HepG2 (cell line): ENCODE data around the gene SBNO1. TPM values are rescaled to one million over a fixed set of nuclear protein-coding genes. Genes with fewer than 3 reads are reported as not detected.
A peak's percentile ranks its signal among the peaks of the same experiment; 100 is the strongest.

Experiments used
- ATAC-seq: fragments of 200-7000 bp; cut with Tn5 transposase; 3 replicates; pipeline ENCODE4 v1.9.1; 2020; ENCODE audit warnings: mild to moderate bottlenecking, moderate library complexity
- BruUV-seq: library from RNA; stranded (reverse); fragments of 400-500 nt; replicated peaks from 2 replicates; lab custom pipeline; 2021; lab: Mats Ljungman, UMichigan
- CTCF ChIA-PET: fragments of 300-600 bp; formaldehyde crosslinking; extraction: SDS; loops from one replicate; lab custom pipeline; 2021; ENCODE audit warnings: low total read pairs, inconsistent platforms, low intra/inter-chr PET ratio; lab: Yijun Ruan, JAX
- POLR2A ChIA-PET: fragments of 350-600 bp; sonication (Branson Sonifier 250); formaldehyde crosslinking; loops from one replicate; lab custom pipeline; 2020; ENCODE audit warnings: antibody characterized with exemption, inconsistent platforms; lab: Yijun Ruan, JAX
- DNase-seq: peaks from one replicate; pipeline ENCODE4 v3.0.0-alpha.2; 2015; ENCODE audit warnings: low spot score
- FAIRE-seq: peaks from 3 replicates; lab custom pipeline; 2011; peaks lifted over from hg19 to GRCh38; lab: Jason Lieb, UNC
- H2AFZ ChIP-seq: one replicate; pipeline ENCODE4 v1.6.1; 2011; ENCODE audit warnings: low read length, inconsistent platforms
- H3K27ac ChIP-seq: fragments of 300-600 bp; 3 replicates; pipeline ENCODE4 v1.8.0; 2011; ENCODE audit warnings: mixed run types, mild to moderate bottlenecking, mixed read lengths, low read length, inconsistent platforms; ENCODE audit not compliant: insufficient read depth; ENCODE audit errors: extremely low read length
- H3K27me3 ChIP-seq, 2 experiments: fragments of 200-600 bp in 1 of 2; 2 replicates in 1 of 2; 3 replicates in 1 of 2; pipeline versions ENCODE4 v1.6.0 to v1.8.0; 2011; ENCODE audit warnings: low read length in 2 of 2, mild to moderate bottlenecking in 2 of 2, moderate library complexity in 2 of 2, inconsistent platforms in 1 of 2; ENCODE audit not compliant: insufficient read depth in 2 of 2, control insufficient read depth in 1 of 2
- H3K36me3 ChIP-seq, 2 experiments: fragments of 200-600 bp in 1 of 2; replicated peaks in 1 of 2; 2 replicates in 1 of 2; 3 replicates in 1 of 2; pipeline versions ENCODE4 v1.5.1 to v1.8.0; 2011; ENCODE audit warnings: low read length in 2 of 2, inconsistent platforms in 1 of 2; ENCODE audit not compliant: insufficient read depth in 2 of 2, control insufficient read depth in 1 of 2
- H3K4me1 ChIP-seq: 2 replicates; pipeline ENCODE4 v1.5.1; 2012; ENCODE audit warnings: low read length, inconsistent platforms; ENCODE audit not compliant: insufficient read depth
- H3K4me2 ChIP-seq: 2 replicates; pipeline ENCODE4 v1.6.0; 2011; ENCODE audit warnings: low read depth, low read length, inconsistent platforms
- H3K4me3 ChIP-seq, 3 experiments: fragments of 200-600 bp in 1 of 3; sonication (generic), shearing (Covaris generic) in 1 of 3; replicated peaks in 1 of 3; 2 replicates each; pipeline ENCODE4 v1.5.1; 2011 to 2016; ENCODE audit warnings: low read length in 3 of 3, inconsistent platforms in 2 of 3, low read depth in 2 of 3, mild to moderate bottlenecking in 2 of 3, control low read depth in 1 of 3, mixed read lengths in 1 of 3; ENCODE audit not compliant: insufficient read depth in 1 of 3
- H3K79me2 ChIP-seq: one replicate; pipeline ENCODE4 v1.6.1; 2011; ENCODE audit warnings: low read length, inconsistent platforms; ENCODE audit not compliant: insufficient read depth
- H3K9ac ChIP-seq: 2 replicates; pipeline ENCODE4 v1.6.0; 2011; ENCODE audit warnings: mild to moderate bottlenecking, low read depth, low read length, inconsistent platforms; ENCODE audit not compliant: insufficient read depth
- H3K9me3 ChIP-seq: 2 replicates; pipeline ENCODE4 v1.5.1; 2012; ENCODE audit warnings: mild to moderate bottlenecking, low read length
- H4K20me1 ChIP-seq: 2 replicates; pipeline ENCODE4 v1.6.0; 2011; ENCODE audit warnings: inconsistent platforms, mild to moderate bottlenecking, low read length, moderate library complexity; ENCODE audit not compliant: insufficient read depth
- ARID4A ChIP-seq: sonication (generic); formaldehyde crosslinking; IDR thresholded peaks from 2 replicates; pipeline ENCODE4 v1.5.0; 2020; ENCODE audit warnings: mild to moderate bottlenecking, missing genetic modification reagents, borderline replicate concordance
- CREB3 ChIP-seq: sonication (generic); formaldehyde crosslinking; IDR thresholded peaks from 2 replicates; pipeline ENCODE4 v1.5.0; 2020; ENCODE audit warnings: missing genetic modification reagents
- DBP ChIP-seq: sonication (generic); formaldehyde crosslinking; IDR thresholded peaks from 2 replicates; pipeline ENCODE4 v1.4.0; 2020; ENCODE audit warnings: missing genetic modification reagents; ENCODE audit errors: not compliant biosample characterization
- FOXO1 ChIP-seq: sonication (generic); formaldehyde crosslinking; IDR thresholded peaks from 2 replicates; pipeline ENCODE4 v1.4.0; 2020; ENCODE audit warnings: missing genetic modification reagents
- HINFP ChIP-seq: sonication (generic); formaldehyde crosslinking; IDR thresholded peaks from 2 replicates; pipeline ENCODE4 v1.4.0; 2020; ENCODE audit warnings: low read depth, mild to moderate bottlenecking, missing genetic modification reagents
- MEIS2 ChIP-seq: sonication (generic); formaldehyde crosslinking; IDR thresholded peaks from 2 replicates; pipeline ENCODE4 v1.9.0; 2021; ENCODE audit warnings: mild to moderate bottlenecking, missing genetic modification reagents
- PCBP1 ChIP-seq: fragments of 200-400 bp; formaldehyde crosslinking; IDR thresholded peaks from 2 replicates; pipeline ENCODE4 v1.6.1; 2017; ENCODE audit warnings: mild to moderate bottlenecking, low read depth, low read length, borderline replicate concordance
- RBFOX2 ChIP-seq: fragments of 200-400 bp; formaldehyde crosslinking; IDR thresholded peaks from 2 replicates; pipeline ENCODE4 v1.6.1; 2017; ENCODE audit warnings: low read depth, mild to moderate bottlenecking, low read length
- SAP130 ChIP-seq: IDR thresholded peaks from 2 replicates; pipeline ENCODE4 v1.6.1; 2016; ENCODE audit warnings: low read depth
- ZNF383 ChIP-seq: sonication (generic); formaldehyde crosslinking; IDR thresholded peaks from 2 replicates; pipeline ENCODE4 v1.4.0; 2020; ENCODE audit warnings: missing genetic modification reagents, mild to moderate bottlenecking, borderline replicate concordance
- ZNF431 ChIP-seq: sonication (generic); formaldehyde crosslinking; IDR thresholded peaks from 2 replicates; pipeline ENCODE4 v1.9.0; 2022; ENCODE audit warnings: missing genetic modification reagents, low read depth, mild to moderate bottlenecking, borderline replicate concordance
- ZNF441 ChIP-seq: sonication (generic); formaldehyde crosslinking; IDR thresholded peaks from 2 replicates; pipeline ENCODE4 v1.7.0; 2021; ENCODE audit warnings: missing genetic modification reagents, borderline replicate concordance
- ZNF598 ChIP-seq: sonication (generic); formaldehyde crosslinking; IDR thresholded peaks from 2 replicates; pipeline ENCODE4 v1.5.1; 2020; ENCODE audit warnings: mild to moderate bottlenecking, missing genetic modification reagents, borderline replicate concordance
- ZSCAN25 ChIP-seq: sonication (generic); formaldehyde crosslinking; IDR thresholded peaks from 2 replicates; pipeline ENCODE4 v1.8.0; 2022; ENCODE audit warnings: mild to moderate bottlenecking, missing genetic modification reagents
- WGBS: methylation state at CpG from one replicate; pipeline ENCODE4 v1.1.6; 2017; ENCODE audit warnings: low lambda C conversion rate; 5-methylcytosine and 5-hydroxymethylcytosine counted together
- in situ Hi-C: cut with HindIII; loops from 2 replicates; pipeline ENCODE4 v1.10.0; 2017; ENCODE audit warnings: low pct_unique_long_range_greater_than_20kb; ENCODE audit not compliant: extremely low pct_ligation_motif_present
- intact Hi-C: fragments of 100-400 bp; cut with micrococcal nuclease; formaldehyde crosslinking; loops from one replicate; pipeline ENCODE4 v1.10.0; 2022; ENCODE audit not compliant: unreplicated experiment
- polyA plus RNA-seq, 8 experiments: library from polyadenylated mRNA; depleted of rRNA in 3 of 8; stranded (reverse) in 7 of 8; unstranded in 1 of 8; fragments of >200 nt; fragmentation: Illumina TruSeq in 4 of 8; extraction: Trizol in 4 of 8; gene quantifications; 2 replicates each; pipeline versions ENCODE4 v1.2.1 to v1.2.3, GENCODE V29; 2011 to 2016; ENCODE audit warnings: low read depth in 4 of 8, missing spikeins in 1 of 8, mixed read lengths in 1 of 8; ENCODE audit not compliant: insufficient read depth in 1 of 8
- total RNA-seq, 5 experiments: library from RNA; depleted of rRNA; stranded (reverse); fragments of >200 nt; fragmentation: Illumina TruSeq; extraction: Trizol; gene quantifications; 2 replicates each; pipeline ENCODE4 v1.2.3, GENCODE V29; 2016; ENCODE audit warnings: low read depth in 1 of 5

The SBNO1 gene
- total and polyA plus RNA-seq, 2 of the 13 experiments (the other 11 are each of a cell fraction or from before 2014, with no cell fraction given), result 10.9 to 40.2 TPM

GRCh38 chr12:123268850-123269249, 95.8 kb downstream of the SBNO1 start (continued):
- TF ChIP-seq ZNF441 (CRISPR knock-in tag), result no peak
- 0 out of 2 replicates have a peak, but pooled peaks have one; percentile 40 for TF ChIP-seq PCBP1
- TF ChIP-seq ZNF431 (CRISPR knock-in tag), result no peak

GRCh38 chr12:123267991-123268843, 96.4 kb downstream of the SBNO1 start:
- WGBS, result 89% methylated on average over 18 of the region's 36 CpGs
- intact Hi-C loops, result no loop called here
- FAIRE-seq, result no peak
- BruUV-seq, result no TSS peak
- CTCF ChIA-PET, result no interaction called here
- H3K4me2 ChIP-seq, result peak overlapping the region; percentile 78
- in situ Hi-C loops, result no loop called here
- no peak for DNase-seq
- peaks cover 44% of the 10 kb centered on the region for H3K79me2 ChIP-seq
- H3K9ac ChIP-seq, result no peak overlapping the region
- H3K27ac ChIP-seq, result no peak overlapping the region
- no peaks in the 10 kb centered on the region; a peak in 1 of 5 replicates for H3K27me3 ChIP-seq
- POLR2A ChIA-PET, result interaction anchor here (1.0 to 4.6 kb wide), 5 partner anchors 17 to 116 kb away, joined by 3 to 18 read pairs (median 4); partner anchors contain the start of genes KMT5A, MPHOSPH9 and MTRFR
- H2AFZ ChIP-seq, result no peak overlapping the region
- peaks cover 22 to 33% of the 10 kb centered on the region in 2 experiments for H3K36me3 ChIP-seq
- H3K9me3 ChIP-seq, result no peaks in the 10 kb centered on the region
- no peak for ATAC-seq
- peak overlapping the region in 1 of 3 experiments; percentile 5; a peak in 1 of 6 replicates for H3K4me3 ChIP-seq
- H3K4me1 ChIP-seq, result peaks cover 23% of the 10 kb centered on the region
- H4K20me1 ChIP-seq, result no peaks in the 10 kb centered on the region
- TF ChIP-seq MEIS2 (CRISPR knock-in tag) (no peak), ZNF383 (CRISPR knock-in tag) (no peak), ARID4A (CRISPR knock-in tag) (no peak), ZNF598 (CRISPR knock-in tag) (no peak), CREB3 (CRISPR knock-in tag) (no peak), FOXO1 (CRISPR knock-in tag) (no peak), DBP (CRISPR knock-in tag) (no peak), RBFOX2 (peak; percentile 65), ZSCAN25 (CRISPR knock-in tag) (no peak), SAP130 (CRISPR knock-in tag) (no peak), HINFP (CRISPR knock-in tag) (no peak)
